Measurements from ENCODE around the gene GPR156.

The GPR156 gene

GRCh38 chr3:120306519-120307455 lies 21.8 kb upstream of the GPR156 start:
- Histone ChIP-seq H3K9me2 (replicated peaks; ENCODE audit: control insufficient read depth, low read length) (no peaks in the 10 kb centered on the region), H3K4me2 (ENCODE audit: low read length) (no peak overlapping the region), H3K79me2 (ENCODE audit: control insufficient read depth, low read length) (no peaks in the 10 kb centered on the region), H3K4me1 (ENCODE audit: control insufficient read depth, low read length) (no peaks in the 10 kb centered on the region), H3K27ac (ENCODE audit: low read depth, low read length) (no peak overlapping the region), H4K20me1 (ENCODE audit: control insufficient read depth, insufficient read depth, low read depth, low read length) (no peaks in the 10 kb centered on the region), H3F3A (ENCODE audit: control insufficient read depth, insufficient read depth) (no peaks in the 10 kb centered on the region), H3K9me3 (ENCODE audit: control insufficient read depth, insufficient read depth, low read length) (no peaks in the 10 kb centered on the region), H3K27me3 (ENCODE audit: control insufficient read depth, low read length) (no peaks in the 10 kb centered on the region), H3K4me3 (ENCODE audit: low read length) (no peak overlapping the region), H3K36me3 (ENCODE audit: control insufficient read depth, low read length) (no peaks in the 10 kb centered on the region)
- TF ChIP-seq EZH2phosphoT487 (IDR thresholded peaks at IDR 0.05; ENCODE audit: borderline replicate concordance, low read length) (no peak), CTCF (IDR thresholded peaks at IDR 0.05; ENCODE audit: low read depth, low read length, poor library complexity, severe bottlenecking) (no peak)

- no peak overlapping the region for H3K27ac ChIP-seq (ENCODE audit: low read depth, low read length)
- no peak overlapping the region for H3K4me2 ChIP-seq (ENCODE audit: low read length)
- no peaks in the 10 kb centered on the region for H3K36me3 ChIP-seq (ENCODE audit: control insufficient read depth, low read length)
- H3K4me3 ChIP-seq (ENCODE audit: low read length), result no peak overlapping the region
- no peaks in the 10 kb centered on the region for H3K79me2 ChIP-seq (ENCODE audit: control insufficient read depth, low read length)
- no peaks in the 10 kb centered on the region for H3F3A ChIP-seq (ENCODE audit: control insufficient read depth, insufficient read depth)
- H3K4me1 ChIP-seq (ENCODE audit: control insufficient read depth, low read length), result no peaks in the 10 kb centered on the region
- no peaks in the 10 kb centered on the region for H4K20me1 ChIP-seq (ENCODE audit: control insufficient read depth, insufficient read depth, low read depth, low read length)
- TF ChIP-seq EZH2phosphoT487 (IDR thresholded peaks at IDR 0.05; ENCODE audit: borderline replicate concordance, low read length) (no peak), CTCF (IDR thresholded peaks at IDR 0.05; ENCODE audit: low read depth, low read length, poor library complexity, severe bottlenecking) (no peak)
- H3K9me2 ChIP-seq (replicated peaks; ENCODE audit: control insufficient read depth, low read length), result no peaks in the 10 kb centered on the region
- no peaks in the 10 kb centered on the region for H3K27me3 ChIP-seq (ENCODE audit: control insufficient read depth, low read length)
- no peaks in the 10 kb centered on the region for H3K9me3 ChIP-seq (ENCODE audit: control insufficient read depth, insufficient read depth, low read length)
Measured at GRCh38 chr3:120304616-120305015, 19.6 kb upstream of the GPR156 start.

DNA sequence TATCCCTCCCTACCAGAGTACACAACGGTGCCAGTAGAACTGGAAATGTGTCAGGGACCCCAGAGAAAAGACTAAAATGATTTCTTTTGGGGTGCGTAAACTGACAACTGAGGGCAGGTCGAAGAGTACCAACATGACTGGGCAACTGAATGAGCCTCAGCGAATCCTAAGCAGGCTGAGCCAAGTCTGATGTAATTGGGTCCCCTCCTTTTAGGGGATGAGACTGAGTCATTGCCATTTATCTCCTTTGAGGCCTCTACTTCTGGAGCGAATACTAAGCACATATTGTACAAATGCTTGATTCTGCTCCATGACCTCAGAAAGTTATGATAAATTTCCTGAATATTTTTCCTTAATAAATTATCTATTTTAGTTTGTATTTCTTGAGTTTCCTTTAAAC lies 17.3 kb upstream of the GPR156 start:
- H3K27ac ChIP-seq (ENCODE audit: low read depth, low read length), result no peak overlapping the region
- TF ChIP-seq EZH2phosphoT487 (IDR thresholded peaks at IDR 0.05; ENCODE audit: borderline replicate concordance, low read length) (no peak), CTCF (IDR thresholded peaks at IDR 0.05; ENCODE audit: low read depth, low read length, poor library complexity, severe bottlenecking) (no peak)
- no peaks in the 10 kb centered on the region for H3K9me2 ChIP-seq (replicated peaks; ENCODE audit: control insufficient read depth, low read length)
- H4K20me1 ChIP-seq (ENCODE audit: control insufficient read depth, insufficient read depth, low read depth, low read length), result no peaks in the 10 kb centered on the region
- no peaks in the 10 kb centered on the region for H3K27me3 ChIP-seq (ENCODE audit: control insufficient read depth, low read length)
- H3K9me3 ChIP-seq (ENCODE audit: control insufficient read depth, insufficient read depth, low read length), result no peaks in the 10 kb centered on the region
- no peak overlapping the region for H3K4me3 ChIP-seq (ENCODE audit: low read length)
- no peaks in the 10 kb centered on the region for H3F3A ChIP-seq (ENCODE audit: control insufficient read depth, insufficient read depth)
- H3K4me2 ChIP-seq (ENCODE audit: low read length), result no peak overlapping the region
- H3K36me3 ChIP-seq (ENCODE audit: control insufficient read depth, low read length), result no peaks in the 10 kb centered on the region
- H3K79me2 ChIP-seq (ENCODE audit: control insufficient read depth, low read length), result no peaks in the 10 kb centered on the region
- H3K4me1 ChIP-seq (ENCODE audit: control insufficient read depth, low read length), result no peaks in the 10 kb centered on the region
